ENCODE data around the gene SIT1. TPM values are rescaled to one million over a fixed set of nuclear protein-coding genes. Genes with fewer than 3 reads are reported as not detected.

The SIT1 gene
- polyA plus RNA-seq, 2 of the 4 experiments (the other 2 are of a cell fraction), result not detected

GRCh38 chr9:35651956-35652828, 1.5 kb upstream of the SIT1 start:
- Histone ChIP-seq H3K27ac (peak overlapping the region; percentile 45 to 65; a peak in 5 of 6 replicates), H3K4me1 (peaks cover 28% of the 10 kb centered on the region), H3K4me3 (no peak overlapping the region), H3K4me2 (peak overlapping the region; percentile 73), H3K9me3 (no peaks in the 10 kb centered on the region)
- 63% methylated on average over 7 of the region's 7 CpGs for WGBS (ENCODE audit: missing lambda C conversion rate)
- ATAC-seq (peak; percentile 53 to 65; a peak in 5 of 6 replicates), FAIRE-seq (no peak), DNase-seq (ENCODE audit: low read depth in 1 of 2, low spot score in 1 of 2) (peak in 1 of 2 experiments; percentile 75)
- CTCF ChIA-PET, result interaction anchor here (0.9 to 1.0 kb wide), 2 partner anchors 43 to 87 kb away, joined by 4 to 6 read pairs; no protein-coding TSS in a partner anchor
- POLR2A ChIA-PET, result interaction anchor here (0.6 kb wide), 2 partner anchors 32 to 48 kb away, joined by 3 read pairs; no protein-coding TSS in a partner anchor
- TF ChIP-seq FOSL2 (IDR thresholded peaks at IDR 0.05) (peak; percentile 81), FOSL2 (CRISPR knock-in tag; IDR thresholded peaks at IDR 0.05) (peak; percentile 96), MAFK (IDR thresholded peaks at IDR 0.05; ENCODE audit: partially characterized antibody) (peak; percentile 100), CEBPB (IDR thresholded peaks at IDR 0.05) (peak; percentile 94), EHMT2 (IDR thresholded peaks at IDR 0.05; ENCODE audit: low read depth) (no peak), SMC3 (IDR thresholded peaks at IDR 0.05) (no peak), JUNB (IDR thresholded peaks at IDR 0.05) (peak; percentile 62; the same call in 1 of the 2 replicates), RARB (CRISPR knock-in tag; IDR thresholded peaks at IDR 0.05) (no peak), TFCP2L1 (CRISPR knock-in tag; IDR thresholded peaks at IDR 0.05) (peak; percentile 50; the same call in 1 of the 2 replicates)
- TF ChIP-seq, protein P1, sequence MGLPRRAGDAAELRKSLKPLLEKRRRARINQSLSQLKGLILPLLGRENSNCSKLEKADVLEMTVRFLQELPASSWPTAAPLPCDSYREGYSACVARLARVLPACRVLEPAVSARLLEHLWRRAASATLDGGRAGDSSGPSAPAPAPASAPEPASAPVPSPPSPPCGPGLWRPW (IDR thresholded peaks at IDR 0.05), result peak; percentile 23; the same call in 1 of the 2 replicates

- ChIA-PET POLR2A (no interaction called here), CTCF (interaction anchor here (0.6 to 5.9 kb wide), 6 partner anchors 10 to 116 kb away, joined by 3 to 135 read pairs (median 8); partner anchors contain the start of genes ARHGEF39, CCDC107 and RMRP)
- ATAC-seq (no peak), DNase-seq (ENCODE audit: low read depth in 1 of 2, low spot score in 1 of 2) (no peak), FAIRE-seq (no peak)
- no peaks in the 10 kb centered on the region for H3K9me3 ChIP-seq
- 89% methylated on average over 24 of the region's 26 CpGs for WGBS (ENCODE audit: missing lambda C conversion rate)
- peaks cover 30% of the 10 kb centered on the region for H3K4me1 ChIP-seq
- TF ChIP-seq MAX (IDR thresholded peaks at IDR 0.05) (no peak), JUNB (IDR thresholded peaks at IDR 0.05) (no peak), NFE2L2 (conservative IDR thresholded peaks at IDR 0.05; ENCODE audit: low read length) (no peak), CBX2 (IDR thresholded peaks at IDR 0.05; ENCODE audit: borderline replicate concordance, low read depth) (no peak), CHD2 (IDR thresholded peaks at IDR 0.05; ENCODE audit: low read length, partially characterized antibody) (no peak), BHLHE40 (IDR thresholded peaks at IDR 0.05; ENCODE audit: low read depth, low read length) (no peak), EP300 (IDR thresholded peaks at IDR 0.05) (no peak), ZC3H11A (IDR thresholded peaks at IDR 0.05) (no peak), POLR2A (IDR thresholded peaks at IDR 0.05; ENCODE audit: low read length) (no peak), CEBPB (IDR thresholded peaks at IDR 0.05) (no peak), ZSCAN20 (CRISPR knock-in tag; IDR thresholded peaks at IDR 0.05) (no peak), CHD4 (IDR thresholded peaks at IDR 0.05; ENCODE audit: borderline replicate concordance) (no peak), RCOR1 (IDR thresholded peaks at IDR 0.05; ENCODE audit: low read depth, low read length) (no peak)
- TF ChIP-seq, protein P2, sequence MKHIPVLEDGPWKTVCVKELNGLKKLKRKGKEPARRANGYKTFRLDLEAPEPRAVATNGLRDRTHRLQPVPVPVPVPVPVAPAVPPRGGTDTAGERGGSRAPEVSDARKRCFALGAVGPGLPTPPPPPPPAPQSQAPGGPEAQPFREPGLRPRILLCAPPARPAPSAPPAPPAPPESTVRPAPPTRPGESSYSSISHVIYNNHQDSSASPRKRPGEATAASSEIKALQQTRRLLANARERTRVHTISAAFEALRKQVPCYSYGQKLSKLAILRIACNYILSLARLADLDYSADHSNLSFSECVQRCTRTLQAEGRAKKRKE (CRISPR knock-in tag; IDR thresholded peaks at IDR 0.05; ENCODE audit: low read depth), result no peak
- TF ChIP-seq, protein P3, sequence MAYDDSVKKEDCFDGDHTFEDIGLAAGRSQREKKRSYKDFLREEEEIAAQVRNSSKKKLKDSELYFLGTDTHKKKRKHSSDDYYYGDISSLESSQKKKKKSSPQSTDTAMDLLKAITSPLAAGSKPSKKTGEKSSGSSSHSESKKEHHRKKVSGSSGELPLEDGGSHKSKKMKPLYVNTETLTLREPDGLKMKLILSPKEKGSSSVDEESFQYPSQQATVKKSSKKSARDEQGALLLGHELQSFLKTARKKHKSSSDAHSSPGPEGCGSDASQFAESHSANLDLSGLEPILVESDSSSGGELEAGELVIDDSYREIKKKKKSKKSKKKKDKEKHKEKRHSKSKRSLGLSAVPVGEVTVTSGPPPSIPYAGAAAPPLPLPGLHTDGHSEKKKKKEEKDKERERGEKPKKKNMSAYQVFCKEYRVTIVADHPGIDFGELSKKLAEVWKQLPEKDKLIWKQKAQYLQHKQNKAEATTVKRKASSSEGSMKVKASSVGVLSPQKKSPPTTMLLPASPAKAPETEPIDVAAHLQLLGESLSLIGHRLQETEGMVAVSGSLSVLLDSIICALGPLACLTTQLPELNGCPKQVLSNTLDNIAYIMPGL (CRISPR knock-in tag; IDR thresholded peaks at IDR 0.05; ENCODE audit: borderline replicate concordance), result no peak
- H3K4me3 ChIP-seq, result no peak overlapping the region
- peak overlapping the region in 1 of 2 experiments; percentile 8; a peak in 1 of 6 replicates for H3K27ac ChIP-seq
- H3K4me2 ChIP-seq, result no peak overlapping the region
Measured at GRCh38 chr9:35649431-35650340, 1.0 kb downstream of the SIT1 start.
